Activated T-cell treated with anti-CD3 and anti-CD28 coated beads, Interleukin-2, amount 50 U/mL, for 24 hours (primary cell): ENCODE measurements around the gene MEP1B.

ENCODE experiments used
- DNase-seq: peaks from one replicate; pipeline ENCODE4 v3.0.0-alpha.2; 2020
- H3K27ac Mint-ChIP-seq: 2 replicates; pipeline ENCODE4 v1.8.0; 2020; ENCODE audit warnings: mild to moderate bottlenecking, mixed read lengths
- H3K27me3 Mint-ChIP-seq: 2 replicates; pipeline ENCODE4 v1.8.0; 2020; ENCODE audit warnings: mixed read lengths
- H3K36me3 Mint-ChIP-seq: 2 replicates; pipeline ENCODE4 v1.8.0; 2020; ENCODE audit warnings: low read depth, mixed read lengths
- H3K4me1 Mint-ChIP-seq: 2 replicates; pipeline ENCODE4 v1.8.0; 2020; ENCODE audit warnings: low read depth, mixed read lengths
- H3K4me3 Mint-ChIP-seq: 2 replicates; pipeline ENCODE4 v1.8.0; 2020; ENCODE audit warnings: mild to moderate bottlenecking, moderate library complexity, mixed read lengths
- H3K9me3 Mint-ChIP-seq: 2 replicates; pipeline ENCODE4 v1.8.0; 2020; ENCODE audit warnings: mixed read lengths

MEP1B gene

DNA sequence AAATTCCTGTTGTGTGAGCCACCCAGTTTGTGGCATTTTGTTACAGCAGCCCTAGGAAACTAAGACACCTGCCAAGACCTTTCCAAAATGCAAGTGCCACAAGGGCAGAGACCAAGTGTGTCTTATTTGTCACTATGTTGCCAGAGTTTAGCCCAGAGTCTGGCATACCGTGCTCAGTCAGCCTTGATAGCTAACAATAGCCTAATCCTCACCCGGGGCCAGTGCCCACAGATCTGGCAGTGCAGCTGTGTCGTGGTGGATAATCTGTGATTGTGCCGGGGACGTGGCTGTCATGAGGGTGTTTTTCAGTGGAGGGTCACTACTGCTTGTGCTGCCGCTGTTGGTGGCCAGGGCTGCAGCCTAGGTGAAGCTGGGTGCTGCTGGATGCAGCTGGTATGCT is 53.5 kb downstream of the MEP1B start:
- no peak overlapping the region for H3K27ac Mint-ChIP-seq
- no peaks in the 10 kb centered on the region for H3K9me3 Mint-ChIP-seq
- DNase-seq, result no peak
- no peak overlapping the region for H3K4me3 Mint-ChIP-seq
- H3K36me3 Mint-ChIP-seq, result no peaks in the 10 kb centered on the region
- peaks cover 3% of the 10 kb centered on the region for H3K27me3 Mint-ChIP-seq
- no peaks in the 10 kb centered on the region for H3K4me1 Mint-ChIP-seq

- no peaks in the 10 kb centered on the region for H3K4me1 Mint-ChIP-seq
- H3K4me3 Mint-ChIP-seq, result no peak overlapping the region
- H3K27me3 Mint-ChIP-seq, result peaks cover 13% of the 10 kb centered on the region
- DNase-seq, result no peak
- H3K9me3 Mint-ChIP-seq, result no peaks in the 10 kb centered on the region
- H3K36me3 Mint-ChIP-seq, result no peaks in the 10 kb centered on the region
- H3K27ac Mint-ChIP-seq, result no peak overlapping the region
Measured at GRCh38 chr18:32244881-32245280, 55.0 kb downstream of the MEP1B start.

DNA sequence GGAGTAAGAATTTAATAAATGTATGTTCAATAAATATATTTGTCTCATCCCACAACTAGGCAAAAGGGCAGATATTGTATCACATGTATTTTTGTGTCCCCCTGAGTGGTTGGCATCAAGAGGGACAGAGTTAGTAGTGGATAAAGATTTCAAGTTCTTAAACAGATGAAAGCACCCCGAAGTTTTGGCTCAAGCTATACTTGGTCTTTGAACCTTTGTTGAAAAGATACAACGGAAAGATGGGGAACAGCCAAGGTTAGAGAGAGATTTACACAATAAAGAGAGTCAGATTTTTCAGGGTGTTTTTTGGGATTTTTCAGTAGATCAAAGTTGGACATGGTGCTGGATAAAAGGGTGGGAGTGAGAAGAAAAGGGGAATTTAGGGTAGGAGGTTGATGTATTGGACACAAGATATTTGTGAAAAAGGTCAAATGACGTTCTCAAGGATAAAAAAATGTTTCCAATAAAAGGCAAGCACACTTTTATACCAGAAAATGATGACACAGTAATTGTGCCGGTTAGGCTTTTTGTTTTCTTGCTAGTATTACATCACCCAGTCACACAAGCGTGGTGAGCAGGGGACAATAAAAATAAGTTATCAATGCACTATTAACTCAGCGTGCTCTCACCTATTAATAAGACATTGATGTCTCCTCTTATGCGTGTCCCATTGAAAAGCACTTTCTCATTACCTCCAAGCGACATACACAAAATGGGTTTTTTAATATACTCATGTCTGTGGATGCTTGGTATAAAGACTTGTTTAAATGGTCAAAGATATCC is 59.5 kb downstream of the MEP1B start:
- Mint-ChIP-seq H3K4me3 (no peak overlapping the region), H3K4me1 (no peaks in the 10 kb centered on the region), H3K27ac (no peak overlapping the region), H3K27me3 (peaks cover 27% of the 10 kb centered on the region), H3K9me3 (no peaks in the 10 kb centered on the region), H3K36me3 (no peaks in the 10 kb centered on the region)
- DNase-seq, result no peak

GRCh38 chr18:32251466-32251865 is 61.6 kb downstream of the MEP1B start:
- no peaks in the 10 kb centered on the region for H3K9me3 Mint-ChIP-seq
- no peaks in the 10 kb centered on the region for H3K36me3 Mint-ChIP-seq
- no peaks in the 10 kb centered on the region for H3K4me1 Mint-ChIP-seq
- H3K27me3 Mint-ChIP-seq, result peaks cover 30% of the 10 kb centered on the region
- H3K27ac Mint-ChIP-seq, result no peak overlapping the region
- no peak overlapping the region for H3K4me3 Mint-ChIP-seq
- no peak for DNase-seq

DNA sequence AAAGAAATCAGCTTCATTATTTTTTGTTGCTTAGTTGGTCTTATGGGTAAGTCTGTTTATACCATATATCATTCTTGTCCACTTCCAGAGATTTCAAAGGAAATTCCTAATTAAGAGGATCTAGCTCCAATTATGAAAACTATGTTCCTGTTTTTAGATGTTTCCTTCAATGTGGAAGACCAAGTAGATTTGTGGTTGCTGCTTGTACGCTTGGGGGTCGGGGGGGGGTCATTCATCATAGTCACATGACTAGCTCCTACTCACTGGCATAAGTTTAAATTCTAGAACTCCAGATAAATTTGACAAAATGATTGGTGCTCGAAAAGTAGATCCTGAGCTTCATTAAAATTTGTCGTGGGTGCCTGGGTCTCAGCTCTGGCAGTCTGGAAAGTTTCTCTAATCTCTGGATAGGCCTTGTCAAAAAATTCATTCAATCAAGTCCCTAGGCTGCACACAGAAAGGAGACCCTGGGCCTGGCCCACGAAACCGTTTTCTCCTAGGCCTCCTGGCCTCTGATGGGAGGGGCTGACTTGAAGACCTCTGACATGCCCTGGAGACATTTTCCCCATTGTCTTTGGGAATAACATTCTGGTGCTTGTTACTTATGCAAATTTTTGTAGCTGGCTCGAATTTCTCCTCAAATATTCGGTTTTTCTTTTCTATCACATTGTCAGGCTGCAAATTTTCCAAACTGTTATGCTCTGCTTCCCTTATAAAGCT is 62.5 kb downstream of the MEP1B start:
- DNase-seq, result no peak
- Mint-ChIP-seq H3K9me3 (no peaks in the 10 kb centered on the region), H3K4me3 (no peak overlapping the region), H3K27ac (no peak overlapping the region), H3K27me3 (peaks cover 31% of the 10 kb centered on the region), H3K36me3 (no peaks in the 10 kb centered on the region), H3K4me1 (no peaks in the 10 kb centered on the region)

DNA sequence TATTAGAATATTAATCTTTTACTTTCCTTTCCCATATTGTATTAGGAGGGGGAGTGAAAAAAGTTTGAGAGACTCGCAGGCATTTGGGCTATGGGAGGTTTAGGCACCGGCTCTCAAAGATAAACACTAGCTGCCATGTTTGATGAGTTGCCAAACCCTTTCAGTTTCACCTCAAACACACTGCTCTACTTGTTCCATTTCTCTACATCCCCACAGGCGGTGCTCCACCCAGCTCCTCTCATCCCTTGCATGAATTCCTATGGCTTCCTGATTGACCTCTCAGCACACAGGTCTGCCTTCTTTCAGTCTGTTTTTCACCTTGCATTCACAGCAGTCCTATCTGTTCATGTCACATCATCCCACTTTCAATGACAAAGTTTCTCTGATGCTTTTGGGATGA is 65.7 kb downstream of the MEP1B start:
- no peak for DNase-seq
- H3K4me1 Mint-ChIP-seq, result no peaks in the 10 kb centered on the region

DNA sequence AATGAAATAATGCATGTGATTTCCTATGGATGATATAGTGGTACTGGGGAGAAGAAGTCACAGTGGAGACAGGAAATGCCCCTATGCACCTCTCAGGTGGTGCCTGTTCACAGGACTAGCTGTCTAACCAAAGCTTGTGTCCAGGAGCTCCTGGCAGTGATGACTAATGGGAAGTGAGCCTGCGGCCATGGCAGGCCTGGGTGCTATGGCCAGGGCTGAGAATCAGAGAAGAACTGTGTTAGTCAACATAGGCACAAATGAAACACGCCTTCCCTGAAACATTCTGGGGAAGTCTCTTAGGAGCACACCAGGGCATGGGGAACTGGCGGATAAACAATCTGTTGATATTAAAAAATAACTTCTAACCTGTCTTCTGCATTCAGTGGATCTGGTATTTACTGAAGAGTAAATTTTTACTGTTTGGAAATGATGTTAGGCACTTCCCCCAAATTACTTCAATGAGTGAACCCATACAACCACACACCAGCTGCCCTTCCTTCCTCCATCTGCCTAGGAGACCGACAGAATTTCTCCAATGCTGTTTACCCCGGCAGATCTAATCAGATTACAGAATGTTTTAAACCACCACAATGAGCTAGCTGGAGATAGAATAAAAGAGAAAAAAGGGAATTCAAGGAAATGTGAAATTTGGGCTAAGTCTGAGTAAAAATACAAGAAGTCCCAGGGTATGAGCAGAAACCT is 67.4 kb downstream of the MEP1B start:
- Mint-ChIP-seq H3K27me3 (peaks cover 18% of the 10 kb centered on the region), H3K9me3 (no peaks in the 10 kb centered on the region), H3K36me3 (no peaks in the 10 kb centered on the region), H3K4me1 (no peaks in the 10 kb centered on the region), H3K4me3 (no peak overlapping the region), H3K27ac (no peak overlapping the region)
- DNase-seq, result no peak

More for the DNA sequence above, 65.7 kb downstream of the MEP1B start:
- Mint-ChIP-seq H3K4me3 (no peak overlapping the region), H3K9me3 (no peaks in the 10 kb centered on the region), H3K36me3 (no peaks in the 10 kb centered on the region), H3K27me3 (peaks cover 18% of the 10 kb centered on the region), H3K27ac (no peak overlapping the region)

GRCh38 chr18:32258148-32258547 is 68.3 kb downstream of the MEP1B start:
- Mint-ChIP-seq H3K27ac (no peak overlapping the region), H3K36me3 (no peaks in the 10 kb centered on the region), H3K4me1 (no peaks in the 10 kb centered on the region), H3K9me3 (no peaks in the 10 kb centered on the region), H3K27me3 (peaks cover 17% of the 10 kb centered on the region), H3K4me3 (no peak overlapping the region)
- no peak for DNase-seq

- Mint-ChIP-seq H3K36me3 (no peaks in the 10 kb centered on the region), H3K27me3 (peaks cover 20% of the 10 kb centered on the region), H3K4me3 (no peak overlapping the region), H3K9me3 (no peaks in the 10 kb centered on the region), H3K4me1 (no peaks in the 10 kb centered on the region), H3K27ac (no peak overlapping the region)
- no peak for DNase-seq
Measured at GRCh38 chr18:32258558-32259204, 68.8 kb downstream of the MEP1B start.

DNA sequence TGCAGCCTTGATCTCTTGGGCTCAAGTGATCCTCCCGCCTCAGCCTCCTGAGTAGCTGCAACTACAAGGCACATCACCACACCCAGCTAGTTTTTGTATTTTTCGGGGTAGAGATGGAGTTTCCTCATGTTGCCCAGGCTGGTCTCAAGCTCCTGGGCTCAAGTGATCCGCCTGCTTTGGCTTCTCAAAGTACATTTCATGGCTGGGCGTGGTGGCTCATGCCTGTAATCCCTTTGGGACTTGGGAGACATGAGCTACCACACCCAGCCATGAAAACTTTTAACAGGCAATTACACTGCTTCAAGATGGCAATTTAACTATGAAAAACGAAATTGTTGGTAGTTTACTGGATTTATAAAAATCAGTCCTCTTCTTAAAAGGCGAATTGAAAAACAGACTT is 69.7 kb downstream of the MEP1B start:
- H3K9me3 Mint-ChIP-seq, result no peaks in the 10 kb centered on the region
- H3K4me1 Mint-ChIP-seq, result no peaks in the 10 kb centered on the region
- no peak overlapping the region for H3K27ac Mint-ChIP-seq
- H3K4me3 Mint-ChIP-seq, result no peak overlapping the region
- no peaks in the 10 kb centered on the region for H3K36me3 Mint-ChIP-seq
- peaks cover 20% of the 10 kb centered on the region for H3K27me3 Mint-ChIP-seq
- no peak for DNase-seq

- Mint-ChIP-seq H3K27me3 (peaks cover 20% of the 10 kb centered on the region), H3K9me3 (no peaks in the 10 kb centered on the region), H3K27ac (no peak overlapping the region), H3K4me1 (no peaks in the 10 kb centered on the region), H3K36me3 (no peaks in the 10 kb centered on the region), H3K4me3 (no peak overlapping the region)
- DNase-seq, result no peak
Measured at GRCh38 chr18:32261003-32261402, 71.2 kb downstream of the MEP1B start.

GRCh38 chr18:32262092-32262491 is 72.3 kb downstream of the MEP1B start:
- no peak overlapping the region for H3K4me3 Mint-ChIP-seq
- H3K4me1 Mint-ChIP-seq, result no peaks in the 10 kb centered on the region
- H3K27me3 Mint-ChIP-seq, result peaks cover 13% of the 10 kb centered on the region
- no peaks in the 10 kb centered on the region for H3K9me3 Mint-ChIP-seq
- no peak for DNase-seq
- H3K36me3 Mint-ChIP-seq, result no peaks in the 10 kb centered on the region
- no peak overlapping the region for H3K27ac Mint-ChIP-seq

DNA sequence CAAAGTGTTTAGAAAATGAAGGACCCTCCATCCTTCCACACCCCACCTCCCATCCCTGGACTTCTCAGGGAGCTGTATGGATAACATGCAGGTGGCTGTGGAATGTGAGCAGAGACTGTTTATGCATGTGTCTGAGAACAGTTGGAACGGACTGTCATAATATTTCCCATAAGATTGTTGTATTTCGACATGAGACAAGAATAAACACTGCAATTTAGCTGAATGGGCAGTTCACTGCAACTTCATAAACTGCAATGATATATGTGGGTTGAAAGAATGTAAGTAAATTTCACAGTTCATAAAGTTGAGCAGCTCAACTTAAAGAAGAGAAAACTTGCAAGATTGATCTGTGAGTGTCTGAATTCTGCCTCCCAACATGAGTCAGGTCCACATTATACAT is 74.6 kb downstream of the MEP1B start:
- Mint-ChIP-seq H3K9me3 (no peaks in the 10 kb centered on the region), H3K27me3 (peaks cover 12% of the 10 kb centered on the region), H3K36me3 (no peaks in the 10 kb centered on the region), H3K4me3 (no peak overlapping the region), H3K27ac (no peak overlapping the region), H3K4me1 (no peaks in the 10 kb centered on the region)
- DNase-seq, result no peak

DNA sequence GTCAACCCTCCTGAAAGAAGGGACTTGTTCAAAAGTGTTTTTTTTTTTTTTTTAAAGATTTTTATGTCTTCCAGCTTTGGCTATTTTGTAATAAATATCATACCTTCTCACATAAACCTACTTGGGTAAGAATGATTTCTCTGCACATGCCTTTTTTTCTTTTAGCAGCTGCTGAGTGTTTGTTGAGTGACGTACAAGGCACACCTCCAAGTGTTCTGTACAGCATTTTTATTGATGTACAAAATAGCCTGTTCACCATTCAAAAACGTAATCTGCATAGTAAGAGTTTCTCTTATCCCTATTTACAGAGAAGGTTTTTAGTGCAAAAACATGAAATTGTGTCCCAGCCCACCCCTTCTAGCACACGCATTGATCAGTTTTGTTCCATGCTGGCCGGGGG is 77.6 kb downstream of the MEP1B start:
- peaks cover 3% of the 10 kb centered on the region for H3K27me3 Mint-ChIP-seq
- H3K36me3 Mint-ChIP-seq, result no peaks in the 10 kb centered on the region
- no peaks in the 10 kb centered on the region for H3K4me1 Mint-ChIP-seq
- H3K4me3 Mint-ChIP-seq, result no peak overlapping the region
- H3K9me3 Mint-ChIP-seq, result no peaks in the 10 kb centered on the region
- no peak for DNase-seq
- H3K27ac Mint-ChIP-seq, result no peak overlapping the region
